Effector CD4-positive, alpha-beta T cell (primary cell): Measurements from ENCODE around the gene SERGEF.

Source experiments
- DNase-seq: peaks from one replicate; pipeline ENCODE4 v3.0.0-alpha.2; 2020

SERGEF gene

DNA sequence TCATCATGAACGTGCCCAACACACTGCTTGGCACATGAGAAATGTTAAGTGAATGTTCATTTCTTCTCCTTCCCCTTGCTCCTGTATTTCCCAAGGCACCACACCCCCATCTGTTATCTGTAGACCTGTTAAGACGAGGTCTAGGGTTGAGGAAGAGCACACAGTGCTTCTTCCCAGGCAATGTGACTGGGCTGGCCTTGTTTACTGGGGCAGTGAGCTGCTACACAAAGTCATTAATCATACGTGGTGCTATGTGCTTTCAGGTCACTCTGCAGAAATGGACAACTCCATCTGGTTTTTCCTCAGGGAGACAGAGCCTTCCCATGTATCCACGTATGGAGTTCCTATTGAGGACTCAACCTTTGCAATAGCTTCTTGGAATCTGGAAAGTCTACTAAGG, 159.6 kb downstream of the SERGEF start:
- DNase-seq, result no peak

DNA sequence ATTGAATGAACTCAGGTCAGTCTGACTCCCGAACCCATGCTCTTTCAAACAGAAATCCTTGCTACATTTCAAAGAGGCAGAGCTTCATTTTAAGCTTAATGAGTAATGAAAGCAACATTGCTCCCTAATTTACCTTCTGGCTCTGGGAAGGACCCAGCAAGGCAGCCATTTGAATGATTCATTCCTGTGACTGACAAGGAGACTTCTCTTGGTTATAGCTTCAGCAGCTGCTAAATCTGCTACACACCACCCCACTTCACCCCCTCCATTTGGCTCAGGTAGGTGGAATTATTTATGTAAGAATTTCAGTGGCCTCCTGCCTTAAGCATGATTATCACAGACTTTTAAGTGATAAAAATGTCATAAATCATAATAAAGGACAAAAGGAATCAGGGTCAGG, 160.6 kb downstream of the SERGEF start:
- no peak for DNase-seq

DNA sequence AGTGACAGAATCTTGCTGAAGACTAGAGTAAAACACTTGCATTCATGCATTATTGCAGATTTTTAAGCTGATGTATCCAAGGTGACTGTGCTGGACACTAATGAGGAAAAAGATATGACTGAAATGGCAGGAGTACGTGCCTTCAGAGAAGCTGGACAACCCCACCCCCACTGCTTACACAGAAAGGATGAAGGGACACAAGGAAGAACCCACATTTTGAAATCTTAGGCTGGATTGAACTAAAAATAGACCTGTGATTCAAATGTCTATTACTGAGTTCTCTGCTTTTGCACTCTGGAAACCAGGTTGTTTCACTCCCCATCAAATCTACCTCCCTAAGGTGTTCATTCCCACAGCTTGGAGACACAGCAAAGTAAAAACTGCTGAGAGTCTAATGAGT, 161.2 kb downstream of the SERGEF start:
- DNase-seq, result no peak

DNA sequence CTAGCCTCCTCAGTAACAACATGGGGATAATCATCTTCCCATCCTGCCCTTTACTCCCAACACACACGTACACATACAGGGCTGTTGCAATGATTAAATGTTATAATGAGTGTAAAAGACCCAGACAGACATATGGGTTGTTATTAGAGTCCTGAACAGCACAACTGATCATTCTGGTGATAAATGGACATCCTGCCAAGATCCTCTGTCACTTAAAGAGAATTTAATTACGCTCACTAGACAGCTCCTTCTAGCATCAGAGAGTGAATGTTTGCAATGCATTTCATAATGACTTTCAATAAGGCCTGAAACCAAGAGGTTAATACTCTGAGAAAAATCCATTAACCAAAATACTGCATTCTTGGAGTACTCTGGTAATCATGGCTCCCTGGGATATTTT, 162.5 kb downstream of the SERGEF start:
- DNase-seq, result no peak

DNA sequence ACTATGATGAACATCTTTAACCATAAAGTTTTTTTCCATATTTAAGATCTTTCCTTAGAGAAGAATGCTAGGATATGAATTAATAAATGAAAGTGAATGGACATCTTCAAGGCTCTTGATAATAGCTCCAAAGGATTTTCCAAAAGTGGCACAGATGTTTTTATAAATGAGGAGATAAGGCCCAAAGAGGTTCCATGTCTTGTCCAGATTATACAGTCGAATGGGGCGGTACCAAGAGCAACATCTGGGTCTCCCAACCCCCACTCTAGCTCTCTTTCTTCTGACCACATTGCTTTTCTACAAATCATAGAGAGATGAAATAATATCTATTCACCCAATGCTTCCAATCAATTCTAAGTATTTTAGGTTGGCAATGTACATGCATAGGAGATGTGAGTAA, 164.1 kb downstream of the SERGEF start:
- DNase-seq, result no peak

DNA sequence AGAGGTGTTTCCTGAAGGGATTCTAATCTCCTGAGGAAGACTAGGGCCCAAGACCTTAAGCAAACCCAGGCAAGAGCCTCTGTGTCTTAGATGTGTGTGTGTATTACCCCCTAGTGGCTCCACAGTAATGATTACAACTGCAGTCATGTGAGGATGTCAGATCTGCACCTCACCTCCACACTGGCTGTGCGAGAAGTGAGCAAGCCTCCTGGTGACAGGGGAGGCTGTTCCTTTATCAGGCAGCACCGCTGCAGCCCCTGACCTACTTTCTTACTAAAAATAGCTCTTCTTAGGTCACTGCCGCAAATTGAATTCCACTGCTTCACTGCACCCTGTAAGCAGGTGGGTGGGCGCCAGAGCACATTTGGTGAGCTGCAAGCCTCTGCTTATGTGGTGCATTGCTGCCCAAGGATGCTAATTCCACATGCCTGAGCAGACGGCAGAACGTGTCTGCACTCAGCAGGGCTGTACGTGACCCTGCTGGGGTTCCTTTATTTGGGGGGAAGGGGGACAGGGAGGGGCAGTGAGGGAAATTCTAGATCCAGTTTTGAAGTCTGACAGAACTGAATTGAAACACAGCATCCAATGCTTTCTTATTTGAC, 165.9 kb downstream of the SERGEF start:
- no peak for DNase-seq

DNA sequence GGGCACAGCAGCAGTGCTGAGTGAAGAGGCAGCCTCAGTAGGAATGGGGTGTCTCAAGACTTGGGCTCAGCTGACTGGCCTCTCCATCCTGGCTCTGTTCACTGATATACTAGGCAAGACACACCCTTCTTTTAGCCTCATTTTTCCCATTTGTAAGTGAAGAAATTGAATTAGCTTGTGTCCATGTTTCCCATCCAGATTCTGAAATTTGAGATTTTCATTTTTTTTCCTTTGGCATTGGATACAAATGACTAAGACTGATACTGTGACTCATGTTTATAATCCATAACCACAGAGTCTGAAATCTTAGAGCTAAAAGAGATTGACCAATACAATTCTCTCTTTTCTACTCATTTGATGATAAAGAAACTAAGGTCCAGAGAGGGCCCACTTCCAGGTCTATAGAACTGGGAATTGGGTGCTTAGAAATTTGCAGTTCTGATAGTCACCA, 167.4 kb downstream of the SERGEF start:
- DNase-seq, result no peak

DNA sequence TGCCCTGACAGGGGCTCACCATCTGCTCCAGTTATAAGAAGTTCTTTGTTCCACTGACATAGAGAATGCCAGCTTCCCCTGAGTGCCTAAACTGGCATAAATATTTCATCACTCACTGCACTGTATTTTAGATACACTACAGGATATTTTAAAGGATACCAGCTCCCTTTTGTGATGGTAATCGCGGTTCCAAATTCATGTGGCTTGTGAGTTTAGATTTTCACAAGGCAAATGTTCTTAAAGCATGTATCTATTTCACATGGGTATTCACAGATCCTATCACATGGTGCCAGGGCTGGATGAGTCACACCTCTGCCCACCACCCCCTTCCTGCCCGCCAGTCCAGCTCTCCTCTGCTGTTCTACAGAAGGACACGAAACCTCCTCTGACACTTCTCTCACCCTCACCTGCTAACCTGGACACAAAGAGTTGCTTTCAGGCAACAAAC, 172.7 kb downstream of the SERGEF start:
- no peak for DNase-seq

DNA sequence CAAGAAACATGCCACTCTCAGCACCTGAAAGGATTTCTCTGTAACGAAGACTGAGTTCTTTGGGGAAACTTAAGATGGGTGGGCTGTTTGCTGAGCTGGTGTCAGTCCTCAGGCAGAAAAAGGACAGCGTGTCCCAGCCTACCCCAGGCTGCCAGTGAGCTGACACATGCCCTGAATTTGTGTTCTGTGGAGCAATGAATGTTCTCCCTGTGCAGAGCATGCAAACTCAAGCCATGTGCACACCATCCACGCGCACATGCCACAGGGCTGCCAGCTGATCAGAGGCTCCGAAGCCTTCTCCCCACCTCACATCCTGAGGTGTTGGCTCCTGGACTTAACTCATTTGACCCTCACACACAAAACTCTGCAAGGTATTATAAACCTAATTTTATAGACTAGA, 173.4 kb downstream of the SERGEF start:
- no peak for DNase-seq

DNA sequence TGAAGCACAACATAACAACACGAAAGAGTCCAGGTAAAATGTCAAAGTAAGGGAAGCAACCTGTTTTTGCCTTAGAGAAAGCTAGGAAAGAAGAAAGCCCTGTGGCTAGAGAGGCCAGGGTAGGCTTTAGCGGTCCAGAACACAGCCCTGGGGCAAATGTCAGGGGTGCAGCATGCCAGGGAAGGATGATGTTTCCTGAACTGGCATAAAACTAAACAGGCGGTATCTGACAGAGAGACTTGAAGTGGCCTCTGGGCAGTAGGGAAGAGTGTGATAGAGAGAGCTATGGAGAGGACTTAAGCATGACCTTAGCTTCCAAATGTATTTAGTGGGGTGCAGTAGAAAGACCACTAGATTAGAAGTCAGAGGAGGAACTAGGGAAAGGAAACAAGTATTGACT, 174.7 kb downstream of the SERGEF start:
- DNase-seq, result no peak

DNA sequence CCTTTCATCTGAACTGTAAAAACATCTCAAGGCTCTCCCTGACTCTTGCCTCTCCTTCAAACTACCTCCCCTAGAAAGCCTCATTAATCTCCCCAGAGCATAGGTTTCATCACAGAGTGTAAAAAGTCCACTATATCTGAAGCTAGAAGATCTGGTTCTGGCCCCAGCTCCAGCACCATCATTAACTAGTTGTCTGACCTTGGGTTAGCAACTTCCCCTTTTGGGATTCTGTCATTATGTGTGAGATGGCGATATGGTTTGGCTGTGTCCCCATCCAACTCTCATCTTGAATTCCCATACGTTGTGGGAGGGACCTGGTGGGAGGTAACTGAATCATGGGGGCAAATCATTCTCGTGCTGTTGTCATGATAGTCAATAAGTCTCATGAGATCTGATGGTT, 181.0 kb downstream of the SERGEF start:
- DNase-seq, result no peak

DNA sequence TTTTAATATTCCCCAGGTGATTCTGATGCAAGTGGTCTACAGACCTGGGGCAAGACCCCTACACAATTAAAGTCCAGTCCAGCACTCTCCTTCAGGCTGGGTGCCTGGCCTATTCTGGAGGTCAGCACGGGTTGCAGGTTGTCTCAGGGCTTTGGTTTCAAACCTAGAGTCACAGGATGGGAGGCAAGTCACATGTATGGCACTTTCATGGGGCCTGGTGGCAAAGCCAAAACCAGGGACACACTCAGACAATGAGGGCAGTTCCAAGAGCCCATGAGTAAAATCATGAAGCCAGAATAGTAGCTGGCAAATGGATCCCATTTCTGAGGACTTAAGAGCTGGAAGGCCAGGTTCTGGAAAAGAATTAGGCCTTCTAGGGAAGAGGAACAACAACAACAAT, 181.6 kb downstream of the SERGEF start:
- DNase-seq, result no peak

DNA sequence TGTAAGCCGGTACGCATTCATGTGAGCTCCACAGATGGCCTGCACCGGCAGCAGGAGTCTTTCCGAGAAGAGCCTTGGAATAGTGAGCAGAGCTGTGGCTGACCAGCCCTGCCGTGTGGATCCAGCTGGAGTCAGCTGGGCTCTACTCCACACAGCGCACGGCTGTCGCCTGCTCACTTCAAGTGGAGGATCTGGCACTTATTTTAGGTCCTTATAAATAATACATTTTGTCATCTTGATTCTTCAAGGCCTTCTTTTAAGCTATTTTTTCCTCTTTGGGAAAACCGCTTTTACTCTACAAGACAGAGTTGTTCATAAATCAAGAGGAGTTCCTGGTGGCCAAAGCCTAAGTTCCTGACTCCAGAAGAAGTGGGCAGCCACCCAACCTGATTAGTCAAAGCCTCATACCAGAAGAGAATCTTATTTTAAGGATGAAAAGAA, 184.5 kb downstream of the SERGEF start:
- DNase-seq, result no peak

DNA sequence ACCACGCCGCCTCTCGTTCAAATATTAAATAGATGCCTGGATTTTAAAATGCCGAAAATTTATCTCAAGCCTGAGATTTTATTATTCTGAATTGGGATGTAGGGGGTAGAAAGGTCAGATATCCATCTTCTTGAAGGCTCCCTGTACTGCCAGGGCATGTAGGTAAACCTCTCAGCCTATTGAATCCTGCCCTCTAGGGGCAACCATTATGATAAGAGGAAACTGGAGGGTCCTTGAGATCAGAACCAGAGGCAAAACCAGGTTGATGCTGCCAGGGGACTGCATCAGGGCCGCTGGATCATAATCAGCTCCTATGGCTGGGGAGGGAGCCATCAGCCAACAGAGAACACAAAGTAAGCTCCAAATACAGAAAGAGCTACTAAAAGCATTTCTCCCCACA, 185.8 kb downstream of the SERGEF start:
- DNase-seq, result no peak

DNA sequence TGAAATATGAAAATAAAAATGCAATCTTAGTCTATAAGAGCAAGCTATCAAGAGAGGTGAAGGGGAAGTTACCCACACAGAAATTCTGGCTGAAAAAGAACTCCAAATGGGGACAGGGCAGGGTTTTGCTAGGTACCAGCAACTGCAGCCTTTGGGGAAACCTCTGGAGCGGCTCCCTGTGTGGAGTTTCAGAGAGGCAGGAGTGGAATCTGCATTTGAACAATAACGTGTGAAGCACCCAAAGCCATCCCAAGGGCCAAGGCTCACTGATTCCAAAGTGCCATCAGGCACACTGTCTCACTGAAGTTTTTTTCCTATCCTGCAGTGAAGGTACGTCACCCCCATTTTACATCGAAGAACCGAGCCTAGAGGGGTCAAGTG, 190.5 kb downstream of the SERGEF start:
- no peak for DNase-seq

DNA sequence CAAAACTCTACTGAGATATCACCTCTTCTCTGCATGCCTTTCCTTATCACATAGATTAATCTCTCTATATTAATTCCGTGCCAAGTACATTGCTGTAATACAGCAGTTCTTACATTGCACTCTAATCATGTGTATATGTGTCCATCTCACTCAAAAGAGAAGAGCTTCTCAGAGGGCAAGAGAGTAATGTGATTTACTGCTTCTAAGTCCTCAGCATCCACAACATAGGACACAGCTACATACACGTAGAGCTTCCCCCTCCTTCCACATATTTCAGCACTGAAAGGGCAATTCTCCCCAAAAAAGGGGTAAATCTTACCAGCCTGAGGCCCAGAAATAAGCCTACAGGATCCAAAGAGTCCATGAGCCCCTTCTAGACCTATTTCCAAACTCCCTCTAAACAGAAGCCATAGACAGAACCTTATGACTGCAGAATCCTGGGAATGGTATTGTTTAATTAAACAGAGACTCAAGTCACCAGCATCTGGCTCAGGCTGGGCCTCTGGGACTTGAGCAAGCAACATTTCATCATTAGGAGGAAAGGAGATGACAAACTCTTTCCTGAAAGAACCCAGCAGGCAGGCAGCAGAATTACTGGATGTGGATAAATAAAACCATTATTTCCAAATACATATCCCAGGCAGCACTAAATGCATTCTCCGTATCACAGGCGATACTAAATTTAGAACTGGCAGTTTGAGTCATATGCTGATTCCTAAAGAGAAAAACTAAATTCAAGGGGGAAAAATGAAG, 191.0 kb downstream of the SERGEF start:
- no peak for DNase-seq

DNA sequence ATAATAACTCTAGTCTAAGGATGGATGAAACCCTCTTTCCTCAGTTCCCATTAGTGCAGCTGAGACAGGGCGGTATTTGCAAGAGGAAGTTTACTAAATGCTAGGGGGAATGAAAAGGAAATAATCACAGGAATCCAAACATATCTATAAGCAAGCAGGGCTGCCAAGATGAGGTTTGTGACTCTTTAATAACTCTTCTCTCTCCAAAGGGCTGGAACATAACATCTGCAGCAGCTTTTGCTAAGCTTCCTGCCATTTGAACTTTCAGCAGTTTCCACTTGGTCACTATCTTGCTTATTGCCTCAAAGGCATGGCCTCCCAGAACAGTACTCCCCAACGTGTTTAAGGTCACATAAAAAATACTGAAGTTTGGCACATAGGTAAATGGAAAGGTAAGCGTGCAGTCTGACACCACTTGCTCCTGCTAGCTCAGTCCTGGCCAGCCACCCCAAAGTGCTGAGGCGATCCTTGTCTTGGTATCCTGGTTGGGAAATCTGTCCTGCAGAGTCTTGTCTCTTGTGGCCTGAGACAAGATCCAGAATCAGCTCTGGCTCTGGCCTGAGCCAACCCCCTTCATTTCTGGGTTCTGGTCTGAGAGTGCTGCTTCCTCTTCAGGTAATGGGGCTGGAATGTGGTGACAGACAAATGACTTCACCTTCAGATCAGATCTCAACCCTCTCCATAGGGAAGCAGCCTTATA, 196.5 kb downstream of the SERGEF start:
- DNase-seq, result no peak

DNA sequence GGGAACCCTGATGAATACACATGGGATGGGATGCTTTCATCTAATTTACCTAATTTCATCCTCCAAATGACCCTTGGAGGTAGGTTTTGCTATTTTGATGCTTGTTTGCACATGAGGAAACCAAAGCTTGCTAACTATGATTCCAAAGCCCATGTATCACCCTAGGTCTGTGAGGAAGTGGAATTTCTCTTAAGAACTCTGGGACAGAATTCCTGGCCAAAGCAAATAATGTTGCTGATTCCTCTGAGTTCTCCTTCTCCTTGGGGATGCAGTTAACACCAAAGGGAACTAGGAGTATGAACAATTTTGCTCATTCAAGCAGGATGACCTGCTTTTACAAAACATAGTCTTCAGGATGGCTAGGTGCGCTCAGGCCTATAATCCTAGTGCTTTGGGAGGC, 198.3 kb downstream of the SERGEF start:
- no peak for DNase-seq

DNA sequence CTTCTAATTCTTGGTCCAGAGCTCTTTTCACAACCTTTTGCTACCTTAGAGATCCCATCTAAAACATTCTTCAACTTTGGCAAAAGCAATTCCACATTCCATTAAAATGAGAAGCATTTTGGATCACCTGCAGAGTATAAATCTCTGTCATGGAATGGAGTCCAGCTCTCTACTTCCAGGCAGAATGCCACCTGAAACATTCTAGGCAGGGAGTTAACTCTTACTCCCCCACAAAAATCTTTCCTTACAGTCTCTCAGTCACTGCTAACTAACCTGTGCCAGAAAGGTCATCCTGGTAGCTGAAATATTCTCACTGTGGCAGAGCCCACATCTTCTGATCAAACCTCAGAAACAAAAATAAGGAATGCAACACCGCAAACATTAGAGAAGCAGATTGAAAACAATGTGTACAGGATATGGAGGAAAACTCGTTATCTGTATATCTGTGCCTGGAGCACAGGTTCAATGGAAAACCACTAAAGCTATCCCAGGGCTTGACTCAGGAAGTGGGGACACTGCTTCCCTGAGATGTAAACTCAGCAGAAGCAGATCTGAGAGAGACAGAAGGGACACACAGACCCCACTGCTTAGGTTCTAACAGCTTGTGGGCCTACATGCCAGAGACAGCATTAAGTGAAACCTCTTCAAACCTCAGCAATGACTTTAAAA, 199.3 kb downstream of the SERGEF start:
- no peak for DNase-seq

DNA sequence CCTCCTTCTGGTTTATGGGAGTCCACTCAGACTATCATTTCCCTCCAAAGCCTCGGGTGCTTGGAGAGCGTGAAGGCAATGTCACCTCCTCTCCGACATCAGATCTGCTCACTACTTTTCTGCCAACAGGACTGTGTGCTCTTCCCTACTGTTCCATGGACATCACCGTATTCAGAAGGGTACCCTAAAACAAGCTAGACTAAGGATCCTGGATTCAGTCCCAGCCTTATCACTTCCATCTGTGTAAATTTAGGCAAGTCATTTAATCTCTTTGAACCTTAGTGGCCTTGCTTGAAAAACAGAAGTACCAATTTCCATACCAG, 200.0 kb downstream of the SERGEF start:
- no peak for DNase-seq

DNA sequence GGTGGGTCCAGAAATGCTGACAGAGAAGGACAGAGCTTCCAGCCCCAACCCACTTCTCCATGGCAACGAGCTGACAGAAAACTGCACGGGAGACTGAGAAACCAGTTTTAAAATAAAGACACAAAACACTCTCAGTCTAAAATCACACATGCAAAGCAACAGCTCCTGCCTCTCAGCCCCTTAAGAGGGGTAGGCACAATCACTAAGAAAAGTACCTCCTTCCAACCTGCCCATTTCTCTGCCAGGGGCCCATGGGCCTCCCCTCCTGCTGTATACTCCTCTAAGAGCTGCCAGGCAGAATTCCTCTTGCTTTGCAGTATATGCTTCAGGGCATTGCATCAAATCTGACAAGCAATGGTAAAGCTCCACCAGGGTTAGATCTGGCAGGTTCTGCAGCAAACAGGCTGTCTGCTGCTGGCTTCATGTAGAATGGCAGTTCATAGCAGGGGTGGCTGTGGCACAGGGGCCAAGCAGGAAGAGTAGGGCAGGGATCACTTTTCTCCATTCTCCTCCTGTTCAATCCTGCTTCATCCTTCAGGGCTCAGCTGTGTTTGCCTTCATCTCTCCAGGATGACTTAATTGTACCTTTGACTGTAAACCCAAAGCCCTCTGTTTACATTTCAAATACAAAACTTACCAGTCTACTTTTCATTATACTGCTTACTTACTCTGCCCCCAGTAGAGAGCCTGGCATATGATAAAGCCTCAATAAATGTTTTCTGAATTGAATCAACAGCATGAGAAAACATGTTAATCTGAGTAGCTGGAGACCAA, 200.6 kb downstream of the SERGEF start:
- no peak for DNase-seq

DNA sequence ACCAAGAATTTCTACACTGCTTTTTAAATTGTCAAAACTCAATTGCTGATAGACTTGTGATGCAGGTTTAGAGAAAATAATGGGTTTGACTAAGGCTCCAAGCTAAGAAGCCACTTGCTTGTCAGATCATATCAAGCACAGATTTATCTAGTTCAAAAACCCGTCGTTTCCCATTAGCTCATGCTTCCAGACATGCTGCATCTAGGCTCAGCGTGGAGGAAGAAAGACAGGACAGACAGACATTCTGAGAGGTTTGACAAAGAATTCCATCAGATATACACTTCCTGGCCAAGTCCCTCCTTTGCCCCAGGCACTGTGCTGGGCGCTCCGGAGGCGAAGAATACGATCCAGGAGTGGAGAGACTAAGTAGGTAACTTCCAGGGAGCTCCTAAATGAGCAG, 201.5 kb downstream of the SERGEF start:
- no peak for DNase-seq

DNA sequence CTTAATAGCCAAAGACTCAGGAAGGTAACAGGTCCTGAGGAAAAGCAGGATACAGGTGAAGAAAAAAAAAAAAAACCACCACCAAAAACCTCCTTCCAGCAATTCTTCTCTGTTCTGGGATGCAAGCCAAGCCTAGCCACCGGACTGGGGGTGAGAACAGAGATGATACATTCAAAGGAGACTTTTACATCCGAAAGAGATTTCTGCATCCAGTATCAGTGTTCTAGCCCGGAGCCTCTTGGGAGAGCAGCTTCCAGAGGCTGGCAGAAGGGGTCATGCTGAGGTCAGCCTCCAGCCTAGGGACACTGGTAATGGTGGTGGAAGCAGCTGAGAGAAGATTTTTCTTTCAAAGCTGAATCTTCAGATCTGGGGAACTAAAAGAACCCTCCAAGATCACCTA, 202.1 kb downstream of the SERGEF start:
- no peak for DNase-seq
